Astrocyte of the cerebellum (primary cell): Measurements from ENCODE around the gene OR5H2.

ENCODE experiments used
- DNase-seq: peaks from one replicate; pipeline ENCODE4 v3.0.0-alpha.2; 2011; ENCODE audit warnings: low read depth
- H3K4me3 ChIP-seq: 2 replicates; pipeline ENCODE4 v1.5.1; 2011; ENCODE audit warnings: mild to moderate bottlenecking, low read depth, low read length, moderate library complexity
- CTCF ChIP-seq: IDR thresholded peaks from 2 replicates; pipeline ENCODE4 v1.5.1; 2012; ENCODE audit warnings: low read length, low read depth, moderate library complexity, mild to moderate bottlenecking; ENCODE audit errors: missing control alignments
- in situ Hi-C: cut with HindIII; loops from 2 replicates; pipeline ENCODE4 v1.10.0; 2017; ENCODE audit warnings: low sequenced_read_pairs

The OR5H2 gene

GRCh38 chr3:98259707-98260106, 22.6 kb upstream of the OR5H2 start:
- H3K4me3 ChIP-seq: no peak overlapping the region
- no peak for DNase-seq
- no peak for TF ChIP-seq CTCF
- in situ Hi-C loops: no loop called here

DNA sequence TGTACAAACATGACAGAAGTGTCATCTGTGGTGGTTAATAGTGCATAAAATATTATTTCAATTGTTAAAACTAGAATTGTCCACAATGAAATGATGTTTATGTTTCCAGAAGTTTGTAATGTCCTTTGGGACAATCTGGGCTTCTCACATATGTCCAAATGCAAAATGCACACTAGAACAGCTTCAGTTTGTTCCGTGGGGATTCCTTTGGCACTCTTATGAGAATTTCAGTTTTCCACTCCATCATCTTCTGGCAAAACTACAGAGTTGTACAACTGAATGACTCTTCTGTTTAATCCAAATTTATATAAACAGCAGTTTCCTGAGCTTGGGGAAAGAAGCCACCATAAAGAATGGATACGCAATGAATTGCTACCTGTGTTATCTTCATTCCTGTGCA, 20.3 kb upstream of the OR5H2 start:
- no peak for DNase-seq
- no peak overlapping the region for H3K4me3 ChIP-seq
- TF ChIP-seq CTCF: no peak
- in situ Hi-C loops: no loop called here

DNA sequence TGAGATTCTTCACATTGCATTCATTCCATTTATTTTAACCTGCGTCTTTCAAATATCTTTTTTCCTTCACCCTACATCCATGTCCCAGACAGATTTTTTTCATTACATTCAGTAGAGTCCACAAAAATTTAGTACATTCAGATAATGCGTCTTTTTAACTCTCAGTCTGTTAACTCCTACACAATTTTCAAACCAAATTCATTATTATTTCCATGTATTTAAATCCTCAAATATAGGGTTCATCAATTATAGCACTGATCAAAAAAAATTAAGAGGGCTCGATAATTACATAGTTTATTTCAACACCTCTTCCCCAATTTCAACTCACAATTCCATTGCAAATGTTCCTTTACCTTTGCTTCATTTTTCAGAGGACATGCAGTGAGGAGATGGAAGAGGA, 18.4 kb upstream of the OR5H2 start, which contains the start of gene OR5H6:
Gene OR5H6, plus strand, starts transcription at position 301 of the 400 bp plus-strand sequence. Its CDS starts 89 bp downstream, at position 390.
- no peak for DNase-seq
- no peak for TF ChIP-seq CTCF
- no peak within 1 kb of the TSS for H3K4me3 ChIP-seq
- in situ Hi-C loops: no loop called here

DNA sequence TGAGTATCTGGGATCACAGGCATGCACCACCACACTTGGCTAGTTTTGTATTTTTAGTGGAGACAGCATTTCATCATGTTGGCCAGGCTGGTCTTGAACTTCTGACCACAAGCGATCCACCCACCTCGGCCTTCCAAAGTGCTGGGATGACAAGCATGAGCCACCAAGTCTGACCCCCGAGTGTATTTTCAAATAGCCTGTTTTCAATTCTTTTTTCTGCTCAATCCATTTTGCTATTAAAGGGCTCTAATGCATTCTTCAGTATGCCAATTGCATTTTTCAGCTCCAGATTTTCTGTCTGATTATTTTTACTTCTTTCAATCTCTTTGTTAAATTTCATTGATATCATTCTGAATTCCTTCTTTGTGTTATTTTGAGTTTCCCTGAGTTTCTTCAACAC, 12.5 kb upstream of the OR5H2 start:
- no peak for DNase-seq
- no peak for TF ChIP-seq CTCF
- in situ Hi-C loops: no loop called here
- no peak overlapping the region for H3K4me3 ChIP-seq

DNA sequence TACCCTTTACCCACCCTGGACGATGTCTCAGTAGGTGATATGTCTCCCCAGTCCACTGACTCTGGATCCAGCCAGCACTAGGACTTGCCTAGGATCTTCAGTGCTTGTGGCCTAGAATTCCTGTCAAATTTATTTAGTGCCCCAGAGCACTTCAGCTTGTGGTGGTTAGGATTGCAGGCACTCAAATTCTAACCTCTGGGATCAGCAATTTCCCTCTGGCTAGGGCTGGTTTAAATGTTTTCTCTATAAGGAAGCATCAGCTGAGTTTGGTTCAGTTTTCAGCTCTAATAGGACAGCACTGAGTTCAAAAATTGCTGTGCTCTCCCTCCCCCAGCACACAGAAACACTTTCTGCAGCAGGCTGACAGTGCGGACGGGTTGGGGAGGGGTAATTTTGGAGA, 10.2 kb upstream of the OR5H2 start:
- in situ Hi-C loops: no loop called here
- no peak overlapping the region for H3K4me3 ChIP-seq
- DNase-seq: no peak
- TF ChIP-seq CTCF: no peak

- H3K4me3 ChIP-seq: no peak overlapping the region
- TF ChIP-seq CTCF: no peak
- no peak for DNase-seq
- in situ Hi-C loops: no loop called here
These were observed 7.4 kb upstream of the OR5H2 start for GRCh38 chr3:98274914-98275313.

DNA sequence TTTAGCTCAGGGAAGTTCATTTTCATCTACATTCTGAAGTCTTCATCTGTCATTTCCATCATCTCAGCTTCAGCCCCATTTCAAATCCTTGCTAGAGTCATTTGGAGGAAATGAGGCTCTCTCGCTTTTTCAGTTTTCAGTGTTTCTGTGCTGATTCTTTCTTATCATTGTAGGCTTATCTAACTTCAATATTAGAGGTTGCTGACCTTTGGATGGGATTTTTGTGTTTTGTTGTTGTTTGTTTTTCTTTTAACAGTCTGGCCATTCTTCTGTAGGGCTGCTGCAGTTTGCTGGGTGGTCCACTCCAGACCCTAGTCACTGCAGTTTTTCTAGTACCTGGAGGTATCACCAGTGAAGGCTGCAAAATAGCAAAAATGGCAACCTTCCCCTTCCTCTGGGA, 8.6 kb downstream of the OR5H2 start:
- no peak overlapping the region for H3K4me3 ChIP-seq
- no peak for TF ChIP-seq CTCF
- in situ Hi-C loops: no loop called here
- no peak for DNase-seq
